ENCODE measurements around the gene PRR12.

PRR12 gene

GRCh38 chr19:49664171-49665035, 73.4 kb downstream of the PRR12 start:
- TF ChIP-seq FOXP2 (optimal IDR thresholded peaks at IDR 0.05; ENCODE audit: borderline replicate concordance, extremely low read depth, extremely low read length, insufficient read depth) (peak; percentile 72), TAF1 (IDR thresholded peaks at IDR 0.05; ENCODE audit: borderline replicate concordance, insufficient read depth, low read length) (peak; percentile 45; the same call in 1 of the 2 replicates), POLR2AphosphoS5 (IDR thresholded peaks at IDR 0.05; ENCODE audit: low read depth, low read length) (peak; percentile 83), REST (IDR thresholded peaks at IDR 0.05; ENCODE audit: insufficient read depth in 1 of 2, low read depth in 2 of 2, low read length in 2 of 2) (0 out of 4 replicates have a peak, but pooled peaks of 1 of the 2 experiments have one; percentile 21), SIN3A (IDR thresholded peaks at IDR 0.05; ENCODE audit: borderline replicate concordance, insufficient read depth, low read length) (no peak)

- no peak for TF ChIP-seq FOXP2 (optimal IDR thresholded peaks at IDR 0.05; ENCODE audit: borderline replicate concordance, extremely low read depth, extremely low read length, insufficient read depth)
- no peak for TF ChIP-seq REST (IDR thresholded peaks at IDR 0.05; ENCODE audit: insufficient read depth in 1 of 2, low read depth in 2 of 2, low read length in 2 of 2)
- TF ChIP-seq TAF1 (IDR thresholded peaks at IDR 0.05; ENCODE audit: borderline replicate concordance, insufficient read depth, low read length) = no peak
- no peak for TF ChIP-seq SIN3A (IDR thresholded peaks at IDR 0.05; ENCODE audit: borderline replicate concordance, insufficient read depth, low read length)
- TF ChIP-seq POLR2AphosphoS5 (IDR thresholded peaks at IDR 0.05; ENCODE audit: low read depth, low read length) = no peak
Measured at GRCh38 chr19:49665036-49665350, 74.0 kb downstream of the PRR12 start.

GRCh38 chr19:49665351-49666119, 74.6 kb downstream of the PRR12 start, which contains the start of the genes BCL2L12 and IRF3:
Gene BCL2L12 (plus strand): TSS chr19:49665933. CDS start chr19:49666693, 760 bp downstream.
Gene IRF3 (minus strand): TSS chr19:49665857. CDS start chr19:49664838, 1,019 bp downstream.
- no peak for TF ChIP-seq SIN3A (IDR thresholded peaks at IDR 0.05; ENCODE audit: borderline replicate concordance, insufficient read depth, low read length)
- TF ChIP-seq POLR2AphosphoS5 (IDR thresholded peaks at IDR 0.05; ENCODE audit: low read depth, low read length) = peak; percentile 78; the same call in 1 of the 2 replicates
- no peak for TF ChIP-seq REST (IDR thresholded peaks at IDR 0.05; ENCODE audit: insufficient read depth in 1 of 2, low read depth in 2 of 2, low read length in 2 of 2)
- peak; percentile 34; the same call in 1 of the 2 replicates for TF ChIP-seq TAF1 (IDR thresholded peaks at IDR 0.05; ENCODE audit: borderline replicate concordance, insufficient read depth, low read length)
- TF ChIP-seq FOXP2 (optimal IDR thresholded peaks at IDR 0.05; ENCODE audit: borderline replicate concordance, extremely low read depth, extremely low read length, insufficient read depth) = peak; percentile 33

- no peak for TF ChIP-seq TAF1 (IDR thresholded peaks at IDR 0.05; ENCODE audit: borderline replicate concordance, insufficient read depth, low read length)
- TF ChIP-seq FOXP2 (optimal IDR thresholded peaks at IDR 0.05; ENCODE audit: borderline replicate concordance, extremely low read depth, extremely low read length, insufficient read depth) = no peak
- no peak for TF ChIP-seq REST (IDR thresholded peaks at IDR 0.05; ENCODE audit: insufficient read depth in 1 of 2, low read depth in 2 of 2, low read length in 2 of 2)
- TF ChIP-seq SIN3A (IDR thresholded peaks at IDR 0.05; ENCODE audit: borderline replicate concordance, insufficient read depth, low read length) = no peak
- no peak for TF ChIP-seq POLR2AphosphoS5 (IDR thresholded peaks at IDR 0.05; ENCODE audit: low read depth, low read length)
Measured at GRCh38 chr19:49666120-49666444, 75.1 kb downstream of the PRR12 start.
